GM19467 (cell line): ENCODE measurements around the gene RIC3.

Source experiments
- ATAC-seq: cut with Tn5 transposase; IDR thresholded peaks from one replicate; pipeline ENCODE4 v1.9.1; 2021; ENCODE audit warnings: mild to moderate bottlenecking, moderate library complexity; ENCODE audit not compliant: unreplicated experiment

RIC3 gene

GRCh38 chr11:8090756-8091155, 78.1 kb downstream of the RIC3 start:
- ATAC-seq, result no peak

- no peak for ATAC-seq
Measured at GRCh38 chr11:8089791-8090510, 78.9 kb downstream of the RIC3 start.

GRCh38 chr11:8087756-8088155, 81.1 kb downstream of the RIC3 start:
- ATAC-seq, result no peak

- no peak for ATAC-seq
Measured at GRCh38 chr11:8087185-8087584, 81.6 kb downstream of the RIC3 start.

- no peak for ATAC-seq
Measured at GRCh38 chr11:8086571-8086970, 82.3 kb downstream of the RIC3 start.

- ATAC-seq, result no peak
Measured at GRCh38 chr11:8086001-8086479, 82.8 kb downstream of the RIC3 start.

GRCh38 chr11:8085011-8085645, 83.7 kb downstream of the RIC3 start:
- ATAC-seq, result no peak

GRCh38 chr11:8084352-8084751, 84.5 kb downstream of the RIC3 start:
- ATAC-seq, result no peak

- no peak for ATAC-seq
Measured at GRCh38 chr11:8083871-8084281, 84.9 kb downstream of the RIC3 start.

GRCh38 chr11:8083088-8083395, 85.8 kb downstream of the RIC3 start:
- ATAC-seq, result no peak

- no peak for ATAC-seq
Measured at GRCh38 chr11:8082391-8083087, 86.3 kb downstream of the RIC3 start.

GRCh38 chr11:8081591-8082250, 87.1 kb downstream of the RIC3 start:
- no peak for ATAC-seq

- ATAC-seq, result no peak
Measured at GRCh38 chr11:8080674-8081590, 87.9 kb downstream of the RIC3 start, which contains the start of gene TUB. TSS of gene TUB (plus strand) at chr11:8081211. CDS start at chr11:8081511, 300 bp downstream.

GRCh38 chr11:8080069-8080670, 88.7 kb downstream of the RIC3 start:
- no peak for ATAC-seq

- no peak for ATAC-seq
Measured at GRCh38 chr11:8079111-8079675, 89.6 kb downstream of the RIC3 start.

- no peak for ATAC-seq
Measured at GRCh38 chr11:8075119-8075726, 93.6 kb downstream of the RIC3 start.

- no peak for ATAC-seq
Measured at GRCh38 chr11:8071616-8072581, 96.9 kb downstream of the RIC3 start.
